ENCODE data around the gene SRGAP1.
A peak's percentile ranks its signal among the peaks of the same experiment; 100 is the strongest.

SRGAP1 gene

DNA sequence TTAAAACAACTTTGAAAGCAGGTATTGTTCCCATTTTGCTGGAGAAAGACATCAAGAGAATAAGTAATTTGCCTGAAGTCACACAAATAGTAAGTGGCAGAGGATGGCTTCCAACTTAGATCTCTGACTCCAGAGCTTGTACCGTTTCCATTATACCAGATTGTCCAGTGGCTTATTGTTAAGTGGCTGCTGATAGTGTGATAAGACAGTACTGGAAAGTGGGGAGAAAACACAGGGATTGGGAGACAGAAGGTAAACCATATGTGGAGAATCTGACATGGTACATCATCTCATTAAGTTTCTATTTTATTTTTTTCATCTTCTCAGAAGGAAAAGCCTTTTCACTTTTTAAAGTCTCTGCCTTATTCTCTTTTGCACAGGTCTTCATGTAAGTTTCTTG lies 108.5 kb downstream of the SRGAP1 start:
- Histone ChIP-seq H3K4me3 (no peak overlapping the region), H3K27ac (no peak overlapping the region)

DNA sequence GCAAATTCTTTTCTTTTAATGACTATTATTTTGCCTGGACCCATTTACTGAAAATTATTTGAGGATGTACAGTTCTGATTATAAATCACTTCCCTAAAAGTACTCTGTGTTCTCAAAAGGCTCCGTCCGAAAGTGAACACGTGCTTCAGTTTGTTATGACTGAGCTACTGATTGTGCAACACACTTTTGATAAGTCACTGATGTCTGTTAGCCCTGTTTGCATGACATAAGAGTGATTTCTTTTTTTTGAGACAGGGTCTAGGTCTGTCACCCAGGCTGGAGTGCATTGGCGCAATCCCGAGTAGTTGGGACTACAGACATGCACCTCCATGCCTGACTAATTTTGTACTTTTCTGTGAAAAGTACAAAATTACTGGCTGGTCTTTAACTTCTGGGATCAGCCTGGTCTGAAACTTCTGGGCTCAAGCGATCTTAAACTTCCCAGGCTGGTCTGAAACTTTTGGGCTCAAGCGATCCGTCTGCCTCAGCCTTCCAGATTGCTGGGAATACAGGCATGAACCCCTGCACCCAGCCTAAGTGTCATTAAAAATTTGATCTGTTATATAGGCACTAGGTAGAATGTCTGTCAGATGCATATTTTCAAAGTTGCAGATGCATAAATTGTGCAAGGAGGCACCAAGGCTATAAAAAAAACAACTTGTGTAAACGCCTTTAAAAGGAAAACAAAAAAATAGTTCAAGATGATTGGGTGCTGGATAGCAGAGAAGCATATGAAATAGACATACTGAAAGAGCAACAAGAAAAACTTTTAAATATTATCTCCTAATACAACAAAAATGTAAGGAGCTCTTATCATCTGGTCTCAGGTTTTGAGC lies 111.5 kb downstream of the SRGAP1 start:
- Histone ChIP-seq H3K27ac (peak overlapping the region in 6 of 21 experiments; percentile 3 to 75 (median 48)), H3K4me3 (no peak overlapping the region)

DNA sequence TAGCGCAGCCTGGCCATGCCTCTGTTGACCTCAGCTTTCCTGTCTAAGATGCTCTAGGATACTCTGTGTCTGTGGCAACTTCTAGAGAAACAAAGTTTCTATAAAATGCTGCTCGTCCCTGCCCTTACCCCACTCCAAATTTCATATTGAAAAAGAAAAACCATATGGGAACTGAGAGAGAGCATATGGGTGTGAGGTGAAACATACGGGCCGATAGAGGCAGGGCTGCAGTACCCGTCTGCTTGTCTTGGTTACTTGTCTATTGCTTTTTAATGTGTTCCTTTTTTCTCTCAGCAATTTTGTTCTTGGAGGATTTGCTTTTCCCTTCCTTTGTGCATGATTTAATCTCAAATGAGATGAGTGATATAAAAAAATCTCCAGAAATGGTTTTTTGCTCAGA lies 113.0 kb downstream of the SRGAP1 start:
- H3K27ac ChIP-seq, result no peak overlapping the region
- H3K4me3 ChIP-seq, result no peak overlapping the region

DNA sequence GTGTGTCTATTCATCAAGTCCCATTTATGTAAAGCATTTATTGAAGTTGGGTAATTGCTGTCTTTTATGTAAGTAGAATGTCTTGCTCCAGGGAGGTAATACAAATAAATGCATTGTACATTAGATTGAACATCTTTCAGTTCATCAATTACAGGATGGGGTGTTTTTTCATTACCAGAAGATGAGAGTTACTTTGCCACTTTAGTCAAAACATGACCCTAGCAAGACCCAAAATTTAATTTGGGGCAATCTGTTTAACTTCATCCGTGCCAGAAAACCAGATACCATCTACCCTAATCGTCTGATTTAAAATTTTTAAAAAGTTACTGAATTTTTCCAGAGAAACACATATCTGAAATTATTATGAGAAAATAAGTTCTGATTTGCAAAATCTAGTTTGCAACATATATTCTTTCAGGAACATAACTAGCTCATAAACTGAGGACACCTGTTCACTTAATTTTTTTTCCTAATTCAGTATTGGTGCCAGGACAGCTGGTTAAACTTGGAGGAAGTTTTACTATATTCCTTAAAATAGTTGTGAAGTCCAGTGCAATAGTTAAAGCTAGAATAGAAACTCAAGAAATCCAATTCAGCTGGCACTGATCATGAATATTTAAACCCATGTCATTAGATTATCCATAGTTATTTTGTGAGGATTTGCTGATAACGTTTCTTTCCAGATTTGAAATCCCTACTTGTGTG lies 114.5 kb downstream of the SRGAP1 start:
- Histone ChIP-seq H3K4me3 (no peak overlapping the region), H3K27ac (no peak overlapping the region)

DNA sequence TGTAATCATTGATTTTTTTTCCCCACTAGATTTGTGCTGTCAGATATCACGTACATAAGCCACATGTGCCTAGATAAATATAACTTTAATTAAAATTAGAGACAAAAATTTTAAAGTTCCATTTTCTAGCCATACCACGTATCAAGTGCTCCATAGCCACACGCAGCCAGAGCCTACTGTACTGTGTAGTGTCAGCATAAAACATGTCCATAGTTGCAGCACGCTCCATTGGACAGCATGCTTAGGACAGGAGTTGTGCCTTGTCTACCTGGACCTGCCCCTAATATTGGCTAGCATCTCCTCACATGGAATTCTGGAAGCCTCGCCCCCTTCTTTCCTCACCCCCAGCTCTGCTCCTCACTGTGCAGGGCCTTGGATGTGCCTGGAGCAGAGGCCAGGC lies 116.5 kb downstream of the SRGAP1 start:
- Histone ChIP-seq H3K4me3 (no peak overlapping the region), H3K27ac (no peak overlapping the region)

DNA sequence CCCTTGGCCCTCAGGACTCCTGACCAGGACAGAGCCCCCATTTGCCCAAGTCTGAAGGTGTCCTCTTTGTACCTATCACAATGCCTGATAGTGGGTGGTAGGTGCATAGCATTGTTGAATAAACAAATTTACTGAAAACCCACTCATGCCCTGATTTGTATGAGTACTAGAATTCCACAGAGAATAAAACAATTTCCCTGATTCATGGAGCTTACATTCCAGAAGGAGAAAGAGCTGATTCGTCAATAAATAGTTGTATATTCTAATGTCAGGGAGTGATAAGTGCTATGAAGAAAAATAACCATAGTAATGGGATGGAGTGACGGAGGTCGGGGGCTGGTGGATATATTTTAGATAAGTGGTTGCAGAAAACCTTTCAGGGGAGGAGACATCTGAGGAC lies 117.0 kb downstream of the SRGAP1 start:
- Histone ChIP-seq H3K27ac (no peak overlapping the region), H3K4me3 (no peak overlapping the region)

DNA sequence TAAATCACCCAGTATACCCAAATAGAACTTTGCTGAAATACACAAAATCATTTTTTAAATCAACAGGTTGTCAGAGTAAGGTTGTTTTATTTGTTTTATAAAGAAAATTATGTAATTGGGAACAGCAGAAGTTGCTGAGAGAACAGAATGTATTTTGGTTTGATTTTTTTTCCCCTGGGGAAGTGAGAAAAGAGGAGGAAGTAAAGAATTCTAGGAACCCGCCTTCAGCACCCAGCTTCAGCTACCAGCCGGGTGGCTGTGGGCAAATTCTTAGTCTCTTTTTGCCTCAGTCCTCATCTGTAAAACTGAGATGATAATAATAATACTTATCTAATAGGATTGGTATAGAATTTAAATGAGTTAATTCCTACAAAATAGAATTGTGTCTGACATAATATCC lies 119.4 kb downstream of the SRGAP1 start:
- no peak overlapping the region for H3K4me3 ChIP-seq
- no peak overlapping the region for H3K27ac ChIP-seq

DNA sequence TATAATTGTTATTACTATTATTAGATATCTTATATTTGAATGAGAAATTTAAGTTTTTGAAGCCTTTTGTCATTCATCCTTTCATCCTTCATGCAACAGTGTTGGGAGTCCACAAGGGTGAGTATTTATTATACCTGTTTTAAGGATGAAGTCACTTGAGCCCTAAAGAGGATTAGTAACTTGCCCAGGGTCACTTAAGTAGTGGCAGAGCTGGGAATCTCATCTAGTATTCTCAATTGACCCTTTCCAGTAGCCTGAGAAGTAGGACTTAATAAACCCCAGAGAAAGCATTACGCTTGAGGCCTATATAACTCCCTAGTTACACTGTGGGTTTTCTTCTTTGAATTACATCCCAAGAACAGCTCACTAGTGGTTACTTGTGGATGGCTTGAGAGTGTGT lies 119.8 kb downstream of the SRGAP1 start:
- Histone ChIP-seq H3K27ac (no peak overlapping the region), H3K4me3 (no peak overlapping the region)

DNA sequence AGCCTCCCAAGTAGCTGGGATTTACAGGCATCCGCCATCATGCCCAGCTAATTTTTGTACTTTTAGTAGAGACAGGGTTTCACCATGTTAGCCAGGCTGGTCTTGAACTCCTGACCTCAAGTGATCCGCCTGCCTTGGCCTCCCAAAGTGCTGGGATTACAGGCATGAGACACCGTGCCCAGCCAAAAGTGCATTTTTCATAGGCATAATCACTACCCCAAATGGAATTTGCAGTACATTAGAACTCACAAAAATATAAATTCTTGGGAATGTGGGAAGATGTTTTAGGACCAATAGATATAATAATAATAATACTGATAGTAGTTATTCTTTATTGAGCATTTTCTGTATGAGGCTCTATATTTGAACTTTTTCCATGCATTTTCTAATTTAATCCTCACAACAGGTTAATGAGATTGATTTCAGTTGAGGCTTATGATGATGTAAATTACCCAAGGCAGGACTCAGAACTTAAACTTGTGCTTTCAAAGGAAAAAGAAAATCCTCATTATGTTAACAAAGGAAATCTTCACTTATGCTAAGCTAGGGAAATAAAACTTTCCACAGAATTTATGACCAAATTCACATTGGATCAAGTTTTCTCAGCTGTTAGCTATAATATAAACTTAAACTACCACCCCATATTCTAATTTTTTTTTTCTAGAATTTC lies 121.6 kb downstream of the SRGAP1 start:
- Histone ChIP-seq H3K4me3 (no peak overlapping the region), H3K27ac (no peak overlapping the region)

DNA sequence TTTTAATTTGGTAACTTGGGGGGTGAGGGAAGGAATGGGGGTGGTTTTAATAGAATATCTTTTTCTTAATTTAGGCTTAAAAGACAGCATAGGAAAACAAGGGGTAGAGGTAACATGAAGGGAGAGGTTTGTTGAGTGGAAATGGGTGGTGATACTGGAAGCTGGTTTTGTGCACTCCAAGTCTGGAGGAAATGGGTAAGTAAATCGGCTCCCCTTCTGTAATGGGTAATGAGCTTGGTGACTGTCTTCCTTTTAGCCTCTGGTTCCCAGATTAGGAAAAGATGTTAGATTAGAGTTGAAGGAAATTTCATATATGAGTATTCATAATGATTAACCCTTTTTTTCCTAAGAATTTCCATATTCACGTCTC lies 122.1 kb downstream of the SRGAP1 start:
- H3K27ac ChIP-seq, result no peak overlapping the region
- H3K4me3 ChIP-seq, result no peak overlapping the region

DNA sequence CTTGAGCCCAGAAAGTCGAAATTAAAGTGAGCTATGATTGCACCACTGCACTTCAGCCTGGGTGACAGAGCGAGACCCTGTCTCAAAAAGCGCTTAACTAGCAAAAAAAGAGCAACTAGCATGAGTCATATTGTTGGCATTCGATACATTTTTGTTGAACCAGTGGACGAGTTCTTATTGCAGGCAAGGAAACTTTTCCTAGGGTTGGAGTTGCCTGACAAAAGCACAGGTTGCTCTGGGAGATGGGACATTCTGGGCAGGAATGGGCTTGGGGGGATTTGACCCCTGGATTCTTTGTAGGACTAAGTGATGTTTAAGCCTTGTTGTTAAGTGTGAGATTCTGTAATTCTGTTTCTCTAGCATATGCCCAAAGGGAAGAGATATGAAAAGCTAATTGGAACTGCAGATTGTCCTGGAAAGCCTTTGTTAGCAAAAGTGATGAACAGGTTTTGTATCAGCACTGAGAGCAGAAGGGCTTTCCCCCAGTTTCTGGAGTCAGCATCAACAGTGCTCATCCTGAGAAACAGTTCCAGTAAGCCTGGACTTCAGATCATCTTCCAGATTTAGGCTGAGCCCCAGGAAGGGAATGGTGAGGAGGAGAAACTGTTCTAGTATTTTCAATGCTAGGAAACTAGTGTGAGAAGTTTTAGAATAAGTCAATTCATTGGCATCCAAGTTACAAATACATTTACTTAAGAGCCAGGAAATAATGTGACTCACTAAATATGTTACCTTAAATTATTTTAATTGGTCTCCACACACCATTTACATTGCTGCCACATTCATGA lies 123.1 kb downstream of the SRGAP1 start:
- H3K27ac ChIP-seq, result no peak overlapping the region
- H3K4me3 ChIP-seq, result no peak overlapping the region

DNA sequence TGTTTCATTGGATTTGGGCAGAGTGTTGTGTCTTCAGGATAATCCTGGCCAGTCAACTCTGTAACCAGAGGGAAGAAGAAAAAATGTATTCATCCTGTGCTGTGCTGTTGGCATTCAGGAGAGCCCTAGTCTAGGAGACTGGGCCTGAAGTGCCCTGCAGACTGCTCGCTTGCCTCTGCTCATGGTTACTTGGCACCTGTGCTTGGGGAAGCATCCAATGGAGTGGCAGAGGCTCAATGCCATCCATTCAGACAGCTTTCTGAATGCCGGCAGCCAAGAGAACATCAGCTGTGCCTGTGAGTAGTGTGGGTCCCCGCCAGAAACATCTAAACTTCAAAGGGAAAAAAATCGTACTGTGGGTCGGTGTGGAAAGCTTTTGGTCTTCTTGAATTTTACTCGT lies 124.2 kb downstream of the SRGAP1 start:
- Histone ChIP-seq H3K27ac (no peak overlapping the region), H3K4me3 (no peak overlapping the region)

DNA sequence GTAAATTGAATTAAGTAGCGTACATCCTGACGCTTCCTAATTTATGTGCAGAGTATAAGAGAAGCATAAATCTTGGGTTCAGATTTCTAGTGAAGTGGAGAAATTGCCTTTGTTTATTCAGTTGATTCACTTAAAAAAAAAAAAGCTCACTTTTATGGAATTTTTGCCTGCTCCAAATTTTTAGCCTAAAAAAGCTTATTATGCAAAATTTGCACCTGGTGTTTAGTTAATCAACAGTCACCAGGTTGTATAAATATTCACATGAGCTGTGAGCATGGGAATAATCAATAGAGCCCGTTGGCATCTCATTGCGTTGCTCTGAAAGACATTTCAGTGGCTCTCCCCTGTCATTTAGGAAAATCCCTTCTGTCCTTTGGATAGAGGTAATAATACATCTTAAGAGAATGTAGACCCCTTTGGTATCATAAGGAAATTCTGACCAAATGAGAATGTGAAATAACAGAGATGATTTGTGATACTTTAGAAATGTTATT lies 132.4 kb downstream of the SRGAP1 start:
- H3K4me3 ChIP-seq, result no peak overlapping the region

DNA sequence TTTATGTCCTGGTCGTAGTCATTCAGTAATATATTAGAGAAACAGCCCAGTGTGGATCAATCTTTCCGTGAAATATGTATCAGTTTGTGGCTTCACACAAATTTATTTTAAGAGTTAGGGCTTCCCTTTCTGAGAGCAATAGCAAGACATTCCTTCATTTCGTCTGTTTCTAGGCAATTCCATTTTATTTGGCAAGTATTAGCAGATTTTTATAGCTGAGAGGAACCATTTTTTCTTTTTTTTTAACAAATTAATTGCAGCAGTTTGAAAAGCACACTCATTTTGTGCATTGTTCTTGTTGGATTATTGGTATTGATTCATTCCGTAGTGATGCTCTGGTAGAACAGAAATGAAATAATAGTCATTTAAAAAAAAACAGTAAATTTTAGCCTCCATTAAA lies 132.9 kb downstream of the SRGAP1 start:
- Histone ChIP-seq H3K4me3 (no peak overlapping the region), H3K27ac (peak overlapping the region in 2 of 21 experiments; percentile 51 to 56)

More for the DNA sequence above, 132.4 kb downstream of the SRGAP1 start:
- peak overlapping the region in 2 of 21 experiments; percentile 51 to 56 for H3K27ac ChIP-seq

DNA sequence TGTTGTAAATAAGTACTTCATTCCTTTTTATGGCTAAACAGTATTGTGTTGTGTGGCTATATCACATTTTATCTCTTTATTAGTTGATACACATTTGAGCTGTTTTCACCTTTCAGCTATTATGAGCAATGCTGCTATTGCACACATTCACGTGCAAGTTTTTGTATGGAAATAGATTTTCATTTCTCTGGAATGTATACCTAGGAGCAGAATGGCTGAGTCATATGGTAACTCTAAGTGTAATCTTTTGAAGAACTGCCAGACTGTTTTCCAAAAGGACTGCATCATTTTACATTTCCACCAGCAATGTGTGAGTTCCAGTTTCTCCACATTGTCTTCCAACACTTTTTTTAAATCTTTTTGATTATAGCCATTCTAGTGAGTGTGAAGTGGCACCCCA lies 134.0 kb downstream of the SRGAP1 start:
- Histone ChIP-seq H3K4me3 (no peak overlapping the region), H3K27ac (no peak overlapping the region)

DNA sequence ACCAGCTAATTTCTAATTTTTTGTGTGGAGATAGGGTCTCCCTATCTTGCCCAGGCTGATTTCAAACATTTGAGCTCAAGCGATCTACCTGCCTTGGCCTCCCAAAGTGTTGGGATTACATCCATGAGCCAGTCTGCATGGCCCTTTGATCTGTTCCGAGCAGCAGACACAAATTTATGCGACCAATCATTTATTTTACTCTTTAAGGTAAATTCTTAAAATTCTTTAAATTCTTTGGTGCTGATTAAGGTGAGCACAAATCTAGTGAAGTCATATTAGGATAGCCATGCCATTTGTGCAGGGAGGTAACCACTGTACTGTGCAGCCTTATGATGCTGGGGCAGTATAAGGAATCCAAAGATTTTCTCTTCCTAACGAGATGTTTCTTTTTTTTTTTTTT lies 135.7 kb downstream of the SRGAP1 start:
- Histone ChIP-seq H3K27ac (no peak overlapping the region), H3K4me3 (no peak overlapping the region)

DNA sequence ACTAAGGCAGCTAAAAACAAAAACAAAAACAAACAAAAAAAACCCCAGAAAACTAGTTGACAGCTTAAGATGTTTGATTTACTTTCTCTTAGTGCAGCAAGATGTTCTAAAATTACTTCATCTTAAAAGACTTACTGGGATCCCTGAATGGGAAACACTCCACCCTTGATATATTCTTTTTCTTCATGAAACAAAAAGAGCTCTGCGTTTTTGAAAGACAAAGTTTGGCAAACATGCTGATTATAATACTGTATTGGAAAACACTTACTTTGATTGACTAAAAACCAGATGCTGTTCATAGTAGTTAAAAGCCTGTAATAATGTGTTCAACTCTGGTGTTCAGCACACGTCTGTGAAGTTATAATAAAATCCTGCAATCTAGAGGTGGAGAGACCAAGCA lies 136.8 kb downstream of the SRGAP1 start:
- Histone ChIP-seq H3K27ac (no peak overlapping the region), H3K4me3 (no peak overlapping the region)

DNA sequence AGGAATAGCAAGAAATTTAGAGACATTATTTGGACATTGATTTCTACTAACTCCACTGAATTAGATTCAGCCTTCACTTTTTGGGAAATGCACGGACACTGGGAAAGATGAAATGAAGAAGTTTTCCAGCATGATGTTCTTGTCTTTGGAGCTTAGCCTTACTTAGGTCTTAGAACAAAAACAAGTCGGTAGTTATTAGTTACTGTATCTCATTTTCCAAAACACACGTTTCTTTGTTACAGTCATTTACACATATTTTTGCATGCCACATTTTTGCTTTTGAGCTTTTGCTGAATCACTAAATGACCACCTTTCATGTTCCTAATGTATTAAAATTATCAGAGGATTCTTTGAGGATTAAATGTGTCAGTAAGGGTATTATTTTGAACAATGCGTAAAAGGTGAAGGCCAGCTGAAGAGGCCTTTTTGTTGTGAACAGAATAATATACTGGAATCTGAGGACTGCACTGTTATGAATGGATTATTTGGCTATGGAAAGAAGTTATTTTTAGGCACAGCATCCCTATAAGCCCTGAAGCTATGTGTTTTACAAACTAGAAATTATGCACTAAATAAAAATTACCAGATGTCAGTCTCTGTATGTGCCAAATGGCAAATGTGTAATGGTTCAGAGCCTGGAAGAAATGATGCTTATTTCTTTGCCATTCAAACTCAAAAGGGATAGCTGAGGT lies 138.2 kb downstream of the SRGAP1 start:
- no peak overlapping the region for H3K4me3 ChIP-seq

DNA sequence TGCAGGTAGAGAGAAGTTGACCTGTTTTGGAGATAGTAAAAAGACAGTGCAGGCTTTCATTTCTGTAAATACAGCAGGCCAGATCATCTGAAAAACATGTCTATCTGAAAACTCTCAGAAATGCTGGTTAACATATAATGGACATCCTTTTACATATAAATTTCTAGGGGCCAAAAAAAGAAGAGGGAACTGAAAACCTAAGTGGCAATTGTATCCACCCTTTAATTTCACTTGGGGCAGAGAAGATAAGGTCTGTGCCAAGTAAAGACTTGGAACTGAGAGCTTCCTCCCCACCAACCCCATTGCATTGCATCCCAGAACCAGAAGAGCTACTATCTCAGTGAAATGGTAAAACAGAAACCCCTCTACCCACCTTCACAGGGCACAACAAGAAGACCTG lies 141.0 kb downstream of the SRGAP1 start:
- H3K4me3 ChIP-seq, result no peak overlapping the region
- no peak overlapping the region for H3K27ac ChIP-seq

More for the DNA sequence above, 138.2 kb downstream of the SRGAP1 start:
- peak overlapping the region in 1 of 21 experiments; percentile 38 for H3K27ac ChIP-seq
